Spleen (tissue), 7 donors: ENCODE measurements around the gene ARHGEF7.

Source experiments
- POLR2A ChIP-seq, 3 donors: fragments of 450-650 bp; IDR thresholded peaks; one replicate each; pipeline ENCODE4 v1.5.1; 2017; ENCODE audit warnings: antibody characterized with exemption in 3 of 3, mild to moderate bottlenecking in 1 of 3
- POLR2AphosphoS5 ChIP-seq, 3 donors: sonication (generic); formaldehyde crosslinking; IDR thresholded peaks; one replicate each; pipeline ENCODE4 v1.5.1; 2017; ENCODE audit warnings: antibody characterized with exemption in 3 of 3
- TF ChIP-seq, protein P1 (sequence below), 11 experiments: fragments of 200-600 bp in 7 of 11; fragments of 450-650 bp in 4 of 11; sonication (generic) in 4 of 11; IDR thresholded peaks in 8 of 11; conservative IDR thresholded peaks in 3 of 11; 1 replicate in 7 of 11; 2 replicates in 4 of 11; pipeline versions ENCODE4 v1.4.0 to v1.8.0; 2016 to 2021; ENCODE audit warnings: antibody characterized with exemption in 11 of 11, inconsistent platforms in 4 of 11, mild to moderate bottlenecking in 1 of 11
- donor health status: DM: no; HTN: no; CAD: no; lungs with moderate emphysema.
- donor health status: DM: no; HTN: no; CAD: no.
- donor health status: DM: no; HTN: no; CAD: no.

DNA sequence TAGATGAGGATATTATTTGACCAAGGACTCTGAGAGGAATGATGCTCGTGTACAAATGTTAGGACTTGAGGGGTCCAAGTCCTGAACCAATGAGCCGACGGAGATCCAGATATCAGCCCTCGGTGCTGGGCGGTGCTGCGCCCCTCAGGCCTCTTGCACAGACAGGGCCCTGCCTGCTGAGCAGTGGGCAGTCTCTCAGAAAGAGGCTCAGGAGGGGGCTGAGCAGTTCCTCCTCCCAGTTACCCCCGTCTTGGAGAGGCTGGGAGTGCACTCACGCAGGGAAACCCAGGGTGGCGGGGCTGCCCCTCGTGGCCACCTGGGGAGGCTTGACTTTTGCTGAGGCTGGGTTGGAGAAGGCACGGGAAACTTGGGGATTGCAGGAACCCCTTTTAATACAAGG lies 223.7 kb downstream of the ARHGEF7 start:
- TF ChIP-seq, protein P1, sequence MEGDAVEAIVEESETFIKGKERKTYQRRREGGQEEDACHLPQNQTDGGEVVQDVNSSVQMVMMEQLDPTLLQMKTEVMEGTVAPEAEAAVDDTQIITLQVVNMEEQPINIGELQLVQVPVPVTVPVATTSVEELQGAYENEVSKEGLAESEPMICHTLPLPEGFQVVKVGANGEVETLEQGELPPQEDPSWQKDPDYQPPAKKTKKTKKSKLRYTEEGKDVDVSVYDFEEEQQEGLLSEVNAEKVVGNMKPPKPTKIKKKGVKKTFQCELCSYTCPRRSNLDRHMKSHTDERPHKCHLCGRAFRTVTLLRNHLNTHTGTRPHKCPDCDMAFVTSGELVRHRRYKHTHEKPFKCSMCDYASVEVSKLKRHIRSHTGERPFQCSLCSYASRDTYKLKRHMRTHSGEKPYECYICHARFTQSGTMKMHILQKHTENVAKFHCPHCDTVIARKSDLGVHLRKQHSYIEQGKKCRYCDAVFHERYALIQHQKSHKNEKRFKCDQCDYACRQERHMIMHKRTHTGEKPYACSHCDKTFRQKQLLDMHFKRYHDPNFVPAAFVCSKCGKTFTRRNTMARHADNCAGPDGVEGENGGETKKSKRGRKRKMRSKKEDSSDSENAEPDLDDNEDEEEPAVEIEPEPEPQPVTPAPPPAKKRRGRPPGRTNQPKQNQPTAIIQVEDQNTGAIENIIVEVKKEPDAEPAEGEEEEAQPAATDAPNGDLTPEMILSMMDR (IDR thresholded peaks at IDR 0.05 in 8 of 11, conservative IDR thresholded peaks at IDR 0.05 in 3 of 11): no peak
- TF ChIP-seq POLR2AphosphoS5 (IDR thresholded peaks at IDR 0.05): no peak
- no peak for TF ChIP-seq POLR2A (IDR thresholded peaks at IDR 0.05)
